Erythroblast (primary cell): ENCODE data around the gene ITGA11.

Source experiments
- DNase-seq, 2 experiments: peaks; one replicate each; lab custom pipeline; 2025; lab: John Stamatoyannopoulos, UW
- GATA1 ChIP-seq: IDR thresholded peaks from 2 replicates; pipeline ENCODE4 v1.6.1; 2011; ENCODE audit warnings: low read depth, mild to moderate bottlenecking, control low read depth, low read length, moderate library complexity
- POLR2A ChIP-seq: IDR thresholded peaks from 2 replicates; pipeline ENCODE4 v1.6.1; 2011; ENCODE audit warnings: mild to moderate bottlenecking, low read length

Gene ITGA11

DNA sequence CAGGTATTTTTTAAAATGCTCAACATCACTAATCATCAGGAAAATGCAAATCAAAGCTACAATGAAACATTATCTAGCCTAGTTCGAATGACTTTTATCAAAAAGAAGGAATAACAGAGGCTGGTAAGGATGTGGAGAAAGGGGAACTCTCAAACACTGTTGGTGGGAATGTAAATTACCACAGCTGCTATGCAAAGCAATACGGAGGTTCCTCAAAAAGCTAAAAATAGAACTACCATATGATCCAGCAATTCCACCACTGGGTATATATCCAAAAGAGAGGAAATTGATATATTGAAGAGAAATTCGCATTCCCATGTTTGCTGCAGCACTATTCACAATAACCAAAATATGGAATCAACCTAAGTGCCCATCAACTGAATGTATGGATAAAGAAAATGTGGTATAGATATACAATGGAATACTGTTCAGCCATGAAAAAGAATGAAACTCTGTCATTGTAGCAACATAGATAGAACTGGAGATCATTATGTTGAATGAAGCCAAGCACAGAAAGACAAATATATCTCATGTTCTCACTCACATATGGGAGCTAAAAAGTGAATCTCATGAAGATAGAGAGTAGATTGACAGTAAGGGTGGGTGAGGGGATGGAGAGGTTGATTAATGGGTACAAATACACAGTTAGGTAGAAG is 182.8 kb downstream of the ITGA11 start:
- no peak for DNase-seq
- TF ChIP-seq POLR2A (no peak), GATA1 (no peak)
